HL-60 (cell line): ENCODE results near the gene EPSTI1.

Source experiments
- DNase-seq, 2 experiments: peaks; one replicate each; pipeline ENCODE4 v3.0.0-alpha.2; 2010 to 2020; ENCODE audit warnings: low read depth in 1 of 2, low spot score in 1 of 2
- H3K27ac ChIP-seq: fragments of 250-450 bp; sonication (Bioruptor Pico); replicated peaks from 2 replicates; pipeline ENCODE4 v1.5.1; 2020; ENCODE audit warnings: mild to moderate bottlenecking, moderate library complexity
- H3K27me3 ChIP-seq: fragments of 250-450 bp; sonication (Bioruptor Pico); 2 replicates; pipeline ENCODE4 v1.5.1; 2021; ENCODE audit warnings: mild to moderate bottlenecking, moderate library complexity; ENCODE audit not compliant: insufficient read depth, poor library complexity, severe bottlenecking
- H3K4me3 ChIP-seq: replicated peaks from 2 replicates; pipeline ENCODE4 v1.5.1; 2011; ENCODE audit warnings: mild to moderate bottlenecking, control low read depth, low read length; ENCODE audit not compliant: insufficient read depth
- CTCF ChIP-seq: IDR thresholded peaks from one replicate; pipeline ENCODE4 v1.5.1; 2011; ENCODE audit warnings: low read length, control low read depth, inconsistent platforms; ENCODE audit not compliant: insufficient read depth
- GABPA ChIP-seq: IDR thresholded peaks from 2 replicates; pipeline ENCODE4 v1.6.1; 2012; ENCODE audit warnings: low read depth
- POLR2AphosphoS5 ChIP-seq: IDR thresholded peaks from 2 replicates; pipeline ENCODE4 v1.6.1; 2012; ENCODE audit warnings: low read depth
- REST ChIP-seq: IDR thresholded peaks from 2 replicates; pipeline ENCODE4 v1.6.1; 2012; ENCODE audit warnings: low read depth; ENCODE audit not compliant: insufficient replicate concordance
- SPI1 ChIP-seq: IDR thresholded peaks from 2 replicates; pipeline ENCODE4 v1.6.1; 2012; ENCODE audit warnings: low read depth, mild to moderate bottlenecking, borderline replicate concordance

The EPSTI1 gene

GRCh38 chr13:42990291-42991232, 1.5 kb downstream of the EPSTI1 start:
- Histone ChIP-seq H3K27ac (no peak overlapping the region), H3K4me3 (no peak overlapping the region), H3K27me3 (peaks cover 23% of the 10 kb centered on the region)
- TF ChIP-seq REST (no peak), CTCF (no peak), POLR2AphosphoS5 (no peak), SPI1 (no peak), GABPA (no peak)
- no peak for DNase-seq

GRCh38 chr13:42986176-42986574, 5.9 kb downstream of the EPSTI1 start:
- H3K27ac ChIP-seq = no peak overlapping the region
- TF ChIP-seq POLR2AphosphoS5 (no peak), SPI1 (no peak), GABPA (no peak), REST (no peak), CTCF (no peak)
- H3K4me3 ChIP-seq = no peak overlapping the region
- DNase-seq = no peak
- peaks cover 8% of the 10 kb centered on the region for H3K27me3 ChIP-seq

- DNase-seq = no peak
- peaks cover 5% of the 10 kb centered on the region for H3K27me3 ChIP-seq
- H3K4me3 ChIP-seq = no peak overlapping the region
- TF ChIP-seq REST (no peak), GABPA (no peak), POLR2AphosphoS5 (no peak), CTCF (no peak), SPI1 (no peak)
- no peak overlapping the region for H3K27ac ChIP-seq
These were observed 6.5 kb downstream of the EPSTI1 start for GRCh38 chr13:42985312-42986175.
